T-helper 2 cell treated with Interferon-gamma antibody and Interleukin-4, amounts not matched to agents 100 ng/mL and 5 ng/mL, for 36 hours (primary cell): Measurements from ENCODE around the gene MACROD2. TPM values are rescaled to one million over a fixed set of nuclear protein-coding genes. Genes with fewer than 3 reads are reported as not detected.

Source experiments
- intact Hi-C: fragments of 100-400 bp; cut with micrococcal nuclease; formaldehyde crosslinking; loops from one replicate; pipeline ENCODE4 v1.15.1; 2023
- total RNA-seq: library from RNA; stranded (reverse); gene quantifications from 2 replicates; pipeline ENCODE4 v1.2.3, GENCODE V29; 2022

The MACROD2 gene
- total RNA-seq, 1 donor from 2014 or later, result not detected

DNA sequence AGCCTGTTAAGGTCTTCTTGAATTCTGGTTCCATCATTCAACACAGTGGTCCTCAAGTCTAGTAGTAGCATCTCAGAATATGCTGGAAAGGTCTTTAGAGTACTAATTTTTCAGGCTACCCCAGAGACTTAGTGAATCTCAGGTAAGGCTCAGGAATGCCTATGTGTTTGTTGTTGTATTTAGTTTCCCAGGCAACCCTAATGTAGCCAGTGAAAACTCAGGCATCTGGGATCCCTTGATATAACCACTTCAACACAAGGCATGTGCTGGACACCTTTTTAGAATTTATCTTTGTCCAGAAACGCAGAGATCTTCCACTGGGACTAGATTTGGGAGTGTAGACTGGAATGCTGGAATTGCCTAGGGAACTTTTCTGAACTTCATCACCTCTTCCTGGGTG lies 940.0 kb downstream of the MACROD2 start:
- intact Hi-C loops, result no loop called here

DNA sequence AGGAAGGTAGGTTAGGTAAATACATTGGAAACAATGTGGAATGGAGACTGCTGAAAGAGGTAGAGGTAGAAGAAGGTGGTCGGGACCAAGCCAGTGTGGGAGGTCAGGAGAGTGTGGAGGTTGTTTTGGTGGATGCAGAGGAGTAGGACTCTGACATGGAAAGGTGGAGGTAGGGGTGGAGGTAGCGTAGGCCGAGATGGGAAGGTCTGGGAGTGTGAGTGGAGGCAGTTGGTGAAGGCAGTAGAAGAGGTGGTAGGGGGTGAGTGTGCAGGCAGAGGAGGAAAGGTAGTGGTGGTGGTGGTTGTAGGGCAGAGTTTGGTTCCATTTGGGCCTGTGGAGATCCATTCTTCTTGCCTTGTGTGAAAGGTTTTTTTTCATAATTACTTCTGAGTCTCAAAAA lies 941.7 kb downstream of the MACROD2 start:
- intact Hi-C loops, result no loop called here

DNA sequence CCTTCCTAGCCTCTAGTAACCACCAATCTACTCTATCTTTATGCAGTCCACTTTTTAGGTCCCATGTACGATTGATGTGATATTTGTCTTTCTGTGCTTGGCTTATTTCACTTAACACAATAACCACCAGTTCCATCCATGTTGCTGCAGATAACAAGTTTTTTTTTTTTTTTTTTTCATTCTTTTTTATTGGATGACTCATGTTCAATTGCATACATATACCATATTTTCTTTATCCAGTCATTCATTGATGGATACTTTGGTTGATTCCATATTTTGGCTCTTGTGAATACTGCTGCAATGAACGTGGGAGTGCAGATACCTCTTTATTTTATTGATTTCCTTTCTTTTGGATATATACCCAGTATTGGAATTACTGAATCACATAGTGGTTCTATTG lies 942.5 kb downstream of the MACROD2 start:
- intact Hi-C loops, result no loop called here

DNA sequence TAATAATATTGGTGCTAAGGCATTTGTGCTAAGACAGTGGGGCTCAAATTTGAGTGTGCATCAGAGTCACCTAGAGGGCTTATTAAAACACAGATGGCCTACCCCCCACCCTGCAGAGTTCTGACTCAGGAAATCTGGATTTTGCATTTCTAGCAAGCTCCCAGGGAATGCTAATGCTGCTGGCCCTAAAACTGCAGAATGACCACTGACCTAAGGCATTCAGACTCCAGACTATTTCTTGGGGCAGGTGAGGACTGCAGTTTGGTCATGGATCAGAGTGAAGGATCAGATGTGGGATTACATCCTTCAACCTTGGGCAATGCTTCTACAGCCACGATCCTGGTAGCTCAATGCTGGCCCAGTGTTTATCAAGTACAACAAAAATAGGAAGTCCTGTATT lies 952.2 kb downstream of the MACROD2 start:
- intact Hi-C loops, result no loop called here

DNA sequence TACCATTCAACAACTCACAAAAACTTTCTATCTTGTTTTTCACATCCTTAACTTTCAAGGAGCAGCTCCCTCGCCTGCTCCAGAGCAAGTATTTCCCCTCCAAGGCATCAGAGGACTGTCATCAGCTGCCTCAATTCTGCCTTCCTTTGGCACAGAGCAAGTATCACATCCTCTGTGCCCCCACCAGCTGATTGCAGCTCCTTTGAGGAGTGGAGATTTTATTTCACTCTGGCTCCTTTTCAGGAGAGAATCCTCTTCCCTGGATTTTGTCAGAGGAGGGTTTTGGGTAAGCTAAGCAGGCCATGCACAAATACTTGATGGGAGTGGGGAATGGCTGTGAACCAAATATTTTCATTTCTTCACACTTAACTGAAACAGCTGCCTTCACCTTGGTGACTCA lies 952.6 kb downstream of the MACROD2 start:
- intact Hi-C loops, result no loop called here

DNA sequence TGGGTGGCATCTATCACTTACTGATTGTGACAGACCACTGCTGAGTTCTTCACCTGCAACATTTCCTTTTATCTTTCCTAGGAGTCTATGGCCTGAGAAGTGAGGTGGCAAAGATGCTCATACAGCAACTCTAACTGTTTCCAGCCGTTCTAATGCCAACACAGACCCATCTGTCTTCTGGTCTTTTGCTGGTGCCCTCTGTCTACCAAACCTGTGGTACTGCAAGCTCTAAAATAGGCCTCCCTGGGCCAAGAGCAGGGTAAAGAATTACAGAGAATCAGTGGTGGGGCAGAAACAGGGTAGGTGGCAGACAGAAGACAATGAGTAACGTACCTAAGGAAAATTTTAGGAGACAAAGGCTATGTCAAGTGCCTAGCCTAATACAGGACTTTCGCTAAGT lies 953.1 kb downstream of the MACROD2 start:
- intact Hi-C loops, result no loop called here

DNA sequence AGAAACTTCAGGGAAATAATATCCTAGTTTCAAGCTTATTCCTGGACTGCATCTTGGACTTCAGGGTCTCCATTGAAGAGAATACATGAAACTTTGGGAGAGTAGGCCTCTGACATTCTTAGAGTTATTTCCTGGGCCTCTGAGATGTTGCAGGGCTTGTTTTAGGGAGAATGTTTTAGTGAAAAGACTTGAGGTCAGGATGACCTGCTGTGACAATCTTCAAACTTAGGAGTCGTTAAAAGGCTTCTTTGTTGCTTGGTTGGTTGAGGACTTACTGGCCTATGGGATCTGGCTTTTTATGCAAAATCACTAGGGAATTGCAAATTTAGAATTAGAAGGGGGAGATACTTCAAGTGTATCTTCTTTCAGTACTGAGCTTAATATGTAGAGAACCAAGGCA lies 955.3 kb downstream of the MACROD2 start:
- intact Hi-C loops, result no loop called here

DNA sequence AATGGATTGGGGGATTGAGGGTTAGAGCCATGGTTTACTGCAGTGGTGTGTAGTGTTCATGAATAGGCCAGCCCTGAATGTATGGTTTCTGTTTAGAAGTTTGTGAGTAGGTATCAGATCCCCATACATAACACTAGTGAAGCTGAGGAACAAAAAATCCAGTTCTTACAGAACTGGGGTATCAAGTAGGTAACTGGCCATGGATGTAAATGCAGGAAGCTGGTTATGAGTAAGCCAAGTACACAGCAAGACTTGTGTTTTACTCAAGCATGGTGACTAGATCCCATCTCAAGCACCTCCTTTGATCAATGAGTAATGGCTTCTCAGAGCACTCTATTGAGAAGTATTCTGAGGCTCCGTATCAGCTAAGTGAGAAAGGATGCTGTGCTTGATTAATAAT lies 955.8 kb downstream of the MACROD2 start:
- intact Hi-C loops, result no loop called here

DNA sequence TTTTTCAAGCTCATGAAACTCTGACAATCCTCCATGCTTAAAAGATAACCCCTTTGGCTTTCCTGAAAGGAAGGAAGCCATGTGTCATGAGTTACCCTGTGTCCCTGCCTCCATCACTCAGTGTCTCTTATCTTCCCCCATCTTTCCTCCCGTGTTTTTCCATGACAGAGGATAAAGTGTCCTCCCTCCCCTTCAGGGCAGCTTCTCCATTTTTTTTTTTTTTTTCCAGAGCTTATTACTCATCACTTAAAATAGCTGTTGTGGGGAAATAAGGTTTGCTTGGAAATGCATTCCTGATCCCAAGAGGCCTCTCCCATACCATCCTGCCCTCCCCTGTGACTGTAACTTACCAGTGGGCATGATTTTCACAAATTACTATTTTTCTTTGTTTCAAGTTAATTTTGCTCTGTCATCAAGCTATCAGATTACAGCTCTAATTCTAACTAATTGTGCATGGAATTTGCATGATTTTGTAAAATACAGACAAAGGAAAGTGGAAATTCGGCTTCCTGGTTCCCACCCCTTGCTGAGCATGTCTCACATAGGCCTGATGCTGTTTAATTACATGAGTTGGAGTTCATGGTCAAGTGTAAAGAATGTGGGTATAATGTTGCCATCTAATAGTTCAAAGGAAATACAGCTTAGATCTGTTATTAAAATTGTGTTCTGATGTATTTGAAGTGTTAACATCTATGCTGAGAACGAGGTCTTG lies 956.5 kb downstream of the MACROD2 start:
- intact Hi-C loops, result no loop called here

DNA sequence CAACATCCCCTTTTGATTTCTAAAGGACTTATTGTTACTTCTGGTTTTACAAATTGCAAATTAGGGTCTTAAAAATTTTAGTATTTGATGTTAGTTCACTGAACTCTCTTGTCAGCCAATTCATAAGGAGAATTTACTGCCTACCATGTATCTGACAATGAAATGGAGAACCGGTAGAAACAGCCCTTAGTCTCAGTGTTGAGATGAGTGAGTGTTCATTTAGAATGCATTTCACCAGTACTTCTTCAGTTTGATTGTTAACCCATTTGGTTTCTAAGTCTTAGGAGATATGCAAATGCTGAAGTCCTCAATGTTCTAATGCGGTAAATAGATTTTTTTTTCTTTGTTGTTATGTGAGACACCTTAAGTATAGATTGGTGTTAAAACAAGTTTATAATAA lies 958.4 kb downstream of the MACROD2 start:
- intact Hi-C loops, result no loop called here

DNA sequence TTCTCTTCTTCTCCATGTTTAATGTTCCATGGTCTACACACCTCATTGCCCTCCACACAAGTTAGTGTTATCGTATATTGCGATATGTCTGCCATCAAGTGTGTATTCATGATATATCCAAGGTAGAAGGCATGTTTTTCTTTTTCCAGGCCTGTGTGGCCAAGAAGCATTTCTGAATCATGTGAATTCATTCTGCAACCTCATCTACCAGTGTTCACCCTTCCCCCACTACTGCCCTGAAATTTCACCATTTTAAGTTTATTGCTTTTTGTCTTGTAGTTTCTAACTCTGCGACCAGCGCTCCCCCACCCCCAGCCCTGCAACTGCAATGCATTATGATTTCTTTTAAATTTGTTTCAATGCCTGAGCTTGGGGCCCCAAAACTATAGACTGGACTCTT lies 960.1 kb downstream of the MACROD2 start:
- intact Hi-C loops, result no loop called here

DNA sequence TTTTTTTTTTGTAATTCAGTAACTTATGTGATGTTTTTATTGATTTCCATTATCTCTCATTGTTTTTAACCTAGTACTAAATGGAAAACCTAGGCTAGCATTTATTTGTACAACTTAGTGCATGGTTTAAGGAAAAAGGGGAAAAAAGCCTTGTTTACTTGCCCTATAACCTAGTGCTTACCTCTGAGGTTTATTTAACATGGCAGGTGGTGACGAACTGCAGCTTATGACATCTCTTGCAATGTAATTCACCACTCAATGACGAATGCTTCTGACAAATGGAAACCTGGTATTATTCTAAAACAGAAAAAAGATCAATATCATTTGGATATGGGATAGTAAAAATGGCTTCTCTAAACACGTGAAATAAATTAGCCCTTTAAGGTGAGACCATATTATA lies 960.7 kb downstream of the MACROD2 start:
- intact Hi-C loops, result no loop called here

DNA sequence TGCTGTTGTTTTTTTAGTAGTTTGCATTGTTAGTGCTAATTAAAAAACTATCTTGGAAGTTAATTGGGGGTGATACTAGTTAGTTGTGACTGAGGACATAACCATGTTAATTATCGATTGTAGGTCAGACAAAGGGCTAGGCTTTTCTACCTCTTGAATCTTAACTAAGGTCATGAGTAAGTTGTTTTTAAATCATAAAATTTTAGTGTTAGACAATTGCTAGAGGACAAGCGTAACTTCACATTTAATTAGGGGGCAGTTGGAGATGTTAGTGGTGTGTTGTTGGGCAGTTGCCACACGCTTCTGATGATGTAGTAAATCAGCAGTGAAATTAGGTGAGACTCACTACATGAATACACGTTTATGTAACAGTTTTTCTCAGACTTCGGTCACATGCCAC lies 961.2 kb downstream of the MACROD2 start:
- intact Hi-C loops, result no loop called here

DNA sequence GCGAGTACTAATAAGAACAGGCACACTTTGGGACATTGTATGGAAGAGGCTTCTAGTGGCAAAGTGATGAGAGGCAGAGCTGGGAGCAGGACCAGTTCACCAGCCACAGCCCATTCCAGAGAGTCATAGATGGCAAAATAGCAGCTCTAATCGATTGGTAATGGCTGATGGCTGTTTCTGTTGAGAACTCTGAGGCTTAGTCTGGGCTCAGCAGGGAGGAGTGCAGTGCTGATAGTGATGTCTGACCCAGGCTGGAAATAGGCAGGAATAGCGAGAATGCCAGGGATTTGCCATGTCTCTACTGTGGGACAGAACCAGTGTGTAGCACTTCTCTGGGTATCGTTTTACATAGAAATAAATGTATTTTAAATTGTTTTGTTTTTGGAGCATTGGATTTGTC lies 962.1 kb downstream of the MACROD2 start:
- intact Hi-C loops, result no loop called here

DNA sequence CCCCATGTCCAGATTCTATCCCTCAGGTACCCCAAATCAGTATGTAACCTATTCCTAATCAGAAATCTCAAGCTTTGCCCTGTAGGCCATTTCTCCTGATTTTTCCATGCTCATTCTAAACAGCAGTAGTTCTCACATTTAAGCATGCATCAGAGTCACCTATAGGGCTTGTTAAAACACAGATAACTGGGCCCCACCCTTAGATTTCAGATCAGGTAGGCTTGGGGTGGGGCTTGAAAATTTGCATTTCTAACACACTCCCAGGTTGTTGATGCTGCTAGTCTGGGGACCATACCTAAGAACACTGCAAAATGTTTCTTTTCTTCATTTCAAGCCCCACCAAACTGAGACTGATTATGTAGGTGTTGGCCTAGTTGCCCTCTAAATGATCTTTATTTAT lies 963.3 kb downstream of the MACROD2 start:
- intact Hi-C loops, result no loop called here

DNA sequence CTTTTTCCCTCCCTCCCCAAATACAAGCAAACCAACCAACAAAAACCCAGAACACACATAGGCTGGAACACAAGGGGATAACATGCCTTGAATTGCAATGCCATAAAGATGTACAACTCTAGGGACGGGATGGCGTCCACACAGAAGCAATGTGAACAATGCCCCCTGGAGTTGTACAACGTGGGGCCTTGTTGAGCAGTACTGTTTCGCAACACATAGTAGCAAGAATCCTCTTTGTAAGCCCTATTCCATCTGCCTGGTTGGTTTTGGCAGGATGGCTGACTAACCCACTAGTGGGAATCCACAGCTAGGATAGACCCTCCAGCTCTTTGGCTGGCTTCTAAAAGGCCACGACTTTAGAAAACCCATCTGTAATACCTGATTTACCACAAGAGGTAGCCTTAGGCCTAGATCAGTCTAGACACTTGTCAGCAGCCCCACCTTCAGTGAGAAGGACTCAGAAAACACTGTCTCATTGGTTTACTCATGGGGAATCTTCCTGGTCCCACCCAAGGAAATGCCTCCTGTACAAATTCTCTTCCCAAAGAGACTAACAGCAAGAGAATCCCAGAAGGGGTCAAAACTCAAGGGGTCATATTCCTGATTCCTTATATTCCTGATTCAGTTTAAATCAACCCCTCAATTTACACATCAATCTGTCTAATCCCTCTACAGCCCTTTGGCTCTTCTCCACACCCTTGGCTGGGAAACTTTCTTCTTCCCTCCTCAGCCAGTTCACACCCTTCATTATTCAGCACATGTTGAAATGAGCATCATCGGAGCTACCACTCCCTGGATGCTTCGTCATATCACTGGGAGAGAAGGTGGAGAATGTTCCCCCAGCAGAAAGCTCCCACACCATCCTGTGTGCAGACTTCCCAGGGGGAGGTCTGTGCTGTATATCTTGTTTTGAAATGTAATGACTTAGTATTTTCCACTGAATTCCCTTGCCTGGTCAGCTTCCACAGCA lies 964.5 kb downstream of the MACROD2 start:
- intact Hi-C loops, result no loop called here

DNA sequence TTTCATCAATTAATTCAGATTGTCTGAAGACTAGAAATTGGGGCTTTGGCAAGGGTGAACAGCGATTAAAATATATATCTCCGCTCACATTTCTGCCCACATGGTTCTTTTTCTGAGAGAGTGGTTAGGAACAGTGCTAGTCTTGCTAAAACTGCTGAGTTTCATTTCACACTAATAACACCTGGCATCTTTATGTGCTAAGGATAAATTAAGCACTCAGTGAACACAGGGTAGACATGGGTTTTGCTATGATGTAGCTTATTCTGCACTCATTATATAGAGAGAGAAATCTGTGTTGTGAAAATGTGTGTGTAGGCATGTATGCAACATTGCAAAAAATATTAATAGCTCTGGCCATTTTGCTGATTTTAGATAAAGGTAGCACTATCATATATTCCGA lies 965.5 kb downstream of the MACROD2 start:
- intact Hi-C loops, result no loop called here

DNA sequence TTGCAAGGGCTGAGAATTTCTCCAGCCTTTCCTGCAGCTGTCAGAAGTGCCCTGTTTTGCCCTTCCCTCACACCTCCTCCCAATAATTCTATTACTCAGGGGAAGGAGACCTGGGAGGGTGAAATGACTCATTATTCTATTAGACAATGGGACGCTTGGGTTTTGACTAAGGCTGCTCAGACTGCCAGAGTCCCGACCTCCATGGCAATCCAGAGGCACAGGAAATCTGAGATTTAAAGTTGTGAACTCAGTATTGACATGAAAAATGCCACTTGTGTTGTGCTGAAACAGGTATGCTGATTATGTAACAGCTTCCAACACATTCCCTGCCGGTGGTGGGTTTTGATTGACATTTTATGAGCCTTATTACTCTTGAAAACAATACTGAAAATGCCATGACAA lies 967.9 kb downstream of the MACROD2 start:
- intact Hi-C loops, result no loop called here

DNA sequence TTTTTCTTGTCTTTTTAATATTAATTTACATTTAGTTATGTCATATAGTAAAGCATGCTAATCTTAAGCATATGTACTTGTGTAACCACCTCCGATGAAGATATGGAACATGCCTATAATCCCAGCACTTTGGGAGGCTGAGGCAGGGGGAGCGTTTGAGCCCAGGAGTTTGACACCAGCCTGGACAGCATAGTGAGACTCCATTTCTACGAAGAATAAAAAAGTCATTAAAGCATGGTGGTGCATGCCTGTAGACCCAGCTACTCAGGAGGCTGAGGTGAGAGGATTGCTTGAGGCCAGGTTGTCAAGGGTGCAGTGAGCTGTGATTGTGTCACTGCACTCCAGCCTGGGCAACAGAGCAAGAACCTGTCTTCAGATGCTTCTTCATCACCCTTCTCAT lies 970.9 kb downstream of the MACROD2 start:
- intact Hi-C loops, result no loop called here

DNA sequence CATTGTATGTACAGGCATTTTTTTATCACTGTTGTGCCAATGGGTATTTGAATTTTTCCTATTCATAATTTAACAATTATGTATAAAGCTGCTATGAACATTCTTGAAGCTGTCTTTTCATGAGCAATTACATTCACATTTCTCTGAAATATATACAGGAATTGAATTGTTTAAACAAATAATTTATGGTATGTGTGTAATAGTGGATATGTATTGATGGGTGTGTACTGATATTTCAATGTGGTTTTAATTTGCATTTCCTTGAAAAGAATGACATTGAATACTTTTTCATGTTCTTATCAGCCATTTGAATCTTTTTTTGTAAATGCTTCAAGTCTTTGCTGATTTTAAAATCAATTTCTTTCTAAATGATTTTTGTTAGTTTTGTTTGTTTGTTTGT lies 971.5 kb downstream of the MACROD2 start:
- intact Hi-C loops, result no loop called here

DNA sequence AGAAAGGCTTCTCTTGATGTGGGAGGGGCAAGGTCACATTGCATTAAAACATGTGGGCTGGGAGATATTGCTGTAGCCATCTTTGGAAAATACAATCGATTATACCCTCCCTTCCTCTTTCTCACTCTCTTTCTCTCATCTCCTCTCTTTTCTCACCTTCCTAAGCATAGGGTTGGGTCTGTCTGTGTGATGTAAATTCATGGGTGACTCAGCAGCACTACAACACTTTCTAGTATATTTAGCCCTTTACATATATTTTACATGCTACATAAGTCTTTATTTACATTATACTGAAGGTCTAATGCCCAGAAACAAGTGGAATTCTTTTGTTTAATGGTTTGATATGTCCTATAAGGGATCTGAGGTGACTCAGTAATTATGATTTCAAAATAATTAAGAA lies 976.9 kb downstream of the MACROD2 start:
- intact Hi-C loops, result no loop called here

DNA sequence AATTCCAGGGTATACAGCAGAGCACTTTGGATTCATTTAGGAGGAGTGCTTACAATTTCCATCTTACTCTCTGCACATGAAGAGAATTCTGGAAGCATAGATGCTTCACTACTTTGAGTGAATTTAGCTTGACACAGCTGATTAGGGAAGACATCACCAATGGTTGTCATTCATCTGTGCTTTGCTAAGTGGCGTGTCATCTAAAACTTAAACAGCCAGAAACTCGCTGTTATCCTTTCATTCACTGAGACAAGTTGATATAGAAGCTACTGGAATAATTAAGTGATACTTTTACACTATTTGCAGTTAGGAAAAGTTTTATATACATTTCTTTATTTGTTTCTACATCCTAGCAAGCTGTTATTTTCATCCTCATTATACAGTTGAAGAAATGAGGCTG lies 977.4 kb downstream of the MACROD2 start:
- intact Hi-C loops, result no loop called here
